ENCODE measurements around the gene CFAP61.
"Not testable (repeated sequence)": the region's sequence is repeated elsewhere in the genome, so short reads cannot be mapped to it uniquely, and the experiment has no call there.

Gene CFAP61

DNA sequence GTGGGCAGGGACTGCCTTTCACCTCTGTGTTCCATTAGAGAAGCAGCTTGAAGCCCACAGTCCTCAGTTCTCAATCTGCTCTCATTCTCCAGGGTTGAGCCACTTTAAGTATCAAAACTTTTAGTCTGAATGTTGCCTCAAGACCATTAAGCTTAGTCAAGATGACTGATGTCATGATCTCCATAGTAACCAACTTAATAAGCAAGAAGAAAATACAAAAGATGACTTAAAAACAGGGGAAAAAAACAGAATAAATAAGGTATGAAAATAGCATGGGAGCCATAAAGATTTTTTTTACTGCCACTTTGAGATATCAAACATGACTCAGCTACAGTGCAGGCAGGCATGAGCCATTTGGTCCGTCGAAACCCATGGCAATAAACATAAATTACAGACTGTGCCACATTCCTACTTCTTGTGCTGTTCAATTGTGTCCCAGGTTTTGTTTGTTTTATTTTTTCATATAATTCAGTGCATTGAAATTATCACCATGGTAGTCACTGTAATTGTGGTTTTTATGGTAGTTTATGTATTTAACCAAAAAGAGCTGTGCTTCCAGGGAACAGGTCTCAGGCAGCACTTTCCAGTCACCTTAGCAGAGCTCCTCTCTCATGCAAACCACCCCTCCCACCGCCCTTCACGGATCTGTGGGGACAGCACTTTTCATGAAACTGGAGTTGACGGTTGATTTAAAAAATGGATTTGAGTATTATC lies 159.1 kb downstream of the CFAP61 start:
- DNase-seq (ENCODE audit: low read depth), result no peak

DNA sequence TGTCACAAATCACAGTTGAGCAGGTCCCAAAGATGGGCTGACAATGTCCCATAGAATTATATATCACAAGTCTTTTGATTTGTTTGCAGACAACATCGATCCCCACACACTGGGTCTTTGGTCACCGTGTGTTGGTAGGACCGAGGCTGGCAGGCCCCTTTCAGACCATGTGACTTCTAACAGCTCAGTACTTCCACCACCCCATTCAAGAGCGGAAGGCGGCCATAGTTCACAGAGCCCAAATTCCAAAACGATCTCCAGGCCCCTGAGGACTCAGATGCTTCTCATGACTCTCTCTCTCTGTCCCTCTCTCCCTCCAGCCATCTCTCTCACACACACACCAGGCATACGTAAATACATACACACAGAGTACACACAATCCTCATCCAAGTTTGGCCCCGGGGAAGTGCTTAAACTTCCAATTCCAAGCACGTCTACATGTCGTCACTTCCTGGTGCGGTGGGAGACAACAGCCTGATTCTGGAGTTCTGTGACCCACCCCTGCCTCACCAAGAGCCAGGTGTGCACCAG lies 159.7 kb downstream of the CFAP61 start:
- no peak for DNase-seq (ENCODE audit: low read depth)

DNA sequence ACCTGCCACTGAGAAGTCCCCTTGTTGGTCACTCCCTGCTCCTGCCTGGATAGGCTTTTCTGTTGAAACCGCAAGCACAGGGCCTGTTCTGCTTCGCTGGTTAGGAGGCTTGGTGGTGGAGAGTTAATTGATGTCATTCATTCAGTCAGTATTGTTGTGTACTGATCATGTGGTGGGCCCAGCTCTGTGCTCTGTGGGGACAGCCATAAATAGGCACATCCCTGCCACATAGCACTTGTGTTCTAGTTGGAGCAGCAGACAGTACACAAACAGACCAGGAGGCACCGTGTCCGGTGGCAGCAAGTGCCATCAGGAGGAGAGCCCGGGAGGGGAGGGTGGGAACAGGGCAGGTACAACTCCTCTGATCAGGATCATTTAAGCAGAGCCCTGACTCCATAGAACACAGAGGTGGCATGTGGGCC lies 160.4 kb downstream of the CFAP61 start:
- no peak for DNase-seq (ENCODE audit: low read depth)

DNA sequence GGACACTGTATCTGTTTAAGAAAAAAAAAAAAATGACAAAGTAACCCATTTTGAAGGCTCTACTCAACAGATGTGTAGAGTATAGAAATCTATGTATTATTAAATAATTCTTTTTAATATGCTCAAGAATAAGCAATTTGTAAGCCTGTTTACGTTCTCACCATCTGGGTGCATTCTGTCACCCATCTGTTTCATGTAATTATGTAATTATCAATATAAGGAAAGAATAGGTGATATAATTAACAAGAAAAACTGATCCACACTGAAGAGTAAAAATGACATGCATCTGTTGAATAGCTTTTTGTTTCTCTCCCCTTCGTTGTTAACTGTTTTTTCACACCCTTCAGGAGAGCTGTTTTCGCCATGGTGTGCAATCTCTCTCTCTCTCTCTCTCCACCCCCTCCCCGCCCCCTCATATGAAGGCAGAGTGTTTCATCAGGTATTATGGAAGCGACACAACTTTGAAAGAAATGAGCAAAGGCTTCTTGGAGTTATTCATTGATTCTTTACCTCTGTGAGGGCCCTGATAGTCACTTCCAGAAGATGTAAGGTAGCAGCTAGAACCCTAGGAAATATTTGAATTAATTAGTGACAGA lies 161.3 kb downstream of the CFAP61 start:
- DNase-seq (ENCODE audit: low read depth), result no peak

DNA sequence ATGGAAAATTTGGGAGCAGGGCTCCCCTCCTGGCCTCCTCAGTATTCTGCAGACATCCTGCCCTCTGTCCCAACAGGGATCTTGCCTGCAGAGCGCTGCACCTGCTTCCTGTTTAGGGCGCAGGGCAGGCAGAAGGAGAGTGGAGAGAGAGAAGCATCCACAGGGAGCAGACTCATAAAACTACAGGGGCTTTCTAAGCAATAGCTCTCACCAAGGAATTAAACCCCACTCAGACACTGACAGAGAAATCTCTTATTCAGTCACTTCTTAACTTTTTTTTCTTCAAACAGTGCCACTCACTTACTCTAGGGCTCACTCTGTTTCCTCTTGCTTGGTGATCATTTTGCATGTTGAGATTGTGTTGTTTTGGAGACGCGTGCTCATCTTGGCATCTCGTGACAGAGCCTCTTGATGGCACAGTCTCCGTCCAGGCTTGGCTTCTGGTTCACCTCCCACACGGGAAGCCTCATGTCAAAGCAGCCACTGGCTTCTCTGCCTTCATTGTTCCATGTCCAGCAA lies 162.5 kb downstream of the CFAP61 start:
- no peak for DNase-seq (ENCODE audit: low read depth)

DNA sequence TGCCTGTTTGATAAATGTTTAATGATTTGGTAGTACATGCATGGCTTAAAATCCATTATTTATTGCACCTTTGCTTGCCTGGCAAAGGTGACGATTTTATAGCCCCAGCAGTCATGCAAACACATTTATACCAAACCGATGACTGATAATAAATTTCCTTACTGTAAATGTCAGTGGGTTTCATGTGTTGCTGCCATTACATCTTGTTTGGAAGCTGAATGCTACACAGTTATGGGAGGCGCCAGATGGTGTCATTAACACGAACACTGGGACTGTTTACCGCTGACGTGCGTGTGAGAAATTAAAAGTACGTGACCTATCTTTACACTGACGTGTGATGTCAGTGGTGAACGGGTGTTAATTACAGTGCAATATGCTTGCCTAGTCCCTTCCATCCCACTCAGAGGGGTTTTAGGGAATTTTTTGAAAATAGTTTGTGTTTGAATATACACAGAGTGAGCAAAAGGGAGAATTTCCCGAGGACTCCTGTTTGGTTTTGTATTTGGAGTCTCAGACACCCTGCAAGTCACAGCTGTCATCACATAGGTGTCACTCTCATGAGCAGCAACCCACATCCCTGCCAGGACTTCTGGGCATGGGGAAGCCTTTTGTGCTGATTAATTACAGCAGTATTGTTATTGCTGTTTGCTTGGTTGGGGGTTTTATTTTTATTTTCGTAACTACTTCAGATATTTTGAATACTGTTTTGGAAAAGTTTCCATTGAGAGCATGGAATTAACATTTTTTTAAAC lies 163.8 kb downstream of the CFAP61 start:
- no peak for DNase-seq (ENCODE audit: low read depth)

DNA sequence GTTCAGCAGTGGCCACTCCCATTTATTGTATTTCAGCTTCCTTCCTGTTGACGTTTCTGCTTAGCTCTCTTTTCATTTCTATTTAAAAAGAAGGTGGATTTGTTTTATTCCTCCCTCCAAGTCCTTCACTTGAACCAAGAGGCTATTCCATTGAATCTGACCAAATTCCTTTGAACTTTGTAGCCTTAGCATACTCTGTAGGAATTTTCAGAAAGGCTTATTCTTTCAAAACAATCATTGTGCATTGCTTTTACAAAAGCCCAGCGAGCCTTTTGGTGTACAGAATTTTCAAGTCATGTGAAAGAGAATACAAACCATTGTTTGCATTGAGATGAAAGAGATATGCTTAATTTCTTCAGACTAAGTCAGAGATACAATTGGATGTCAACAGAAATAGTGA lies 164.6 kb downstream of the CFAP61 start:
- DNase-seq (ENCODE audit: low read depth), result no peak

DNA sequence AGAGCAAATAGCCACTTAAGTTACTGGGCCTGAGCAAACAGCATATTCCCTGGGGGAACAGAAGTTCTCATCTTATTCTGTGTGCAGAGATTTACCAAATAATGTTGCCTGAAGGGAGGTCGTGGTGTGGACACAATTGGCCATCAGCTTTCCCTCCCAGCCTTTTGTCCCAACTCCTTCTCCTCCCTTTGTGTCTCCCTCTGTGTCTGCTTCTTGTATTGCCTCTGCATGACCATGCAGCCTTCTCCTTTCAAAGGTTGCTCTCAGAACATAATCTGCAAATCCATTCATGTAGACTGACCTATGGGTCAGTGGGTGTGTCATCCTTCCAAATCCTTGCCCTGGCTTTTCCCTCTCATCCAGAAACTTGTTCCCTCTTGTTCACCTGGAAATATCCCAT lies 165.3 kb downstream of the CFAP61 start:
- no peak for DNase-seq (ENCODE audit: low read depth)

DNA sequence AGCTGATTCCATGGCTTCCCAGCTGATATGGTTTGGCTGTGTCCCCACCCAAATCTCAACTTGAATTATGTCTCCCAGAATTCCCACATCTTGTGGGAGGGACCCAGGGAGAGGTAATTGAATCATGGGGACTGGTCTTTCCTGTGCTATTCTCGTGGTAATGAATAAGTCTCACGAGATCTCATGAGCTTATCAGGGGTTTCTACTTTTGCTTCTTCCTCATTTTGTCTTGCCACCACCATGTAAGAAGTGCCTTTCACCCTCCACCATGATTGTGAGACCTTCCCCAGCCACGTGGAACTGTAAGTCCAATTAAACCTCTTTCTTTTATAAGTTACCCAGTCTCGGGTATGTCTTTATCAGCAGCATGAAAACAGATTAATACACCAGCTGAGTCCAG lies 165.8 kb downstream of the CFAP61 start:
- not testable (repeated sequence) for DNase-seq (ENCODE audit: low read depth)

DNA sequence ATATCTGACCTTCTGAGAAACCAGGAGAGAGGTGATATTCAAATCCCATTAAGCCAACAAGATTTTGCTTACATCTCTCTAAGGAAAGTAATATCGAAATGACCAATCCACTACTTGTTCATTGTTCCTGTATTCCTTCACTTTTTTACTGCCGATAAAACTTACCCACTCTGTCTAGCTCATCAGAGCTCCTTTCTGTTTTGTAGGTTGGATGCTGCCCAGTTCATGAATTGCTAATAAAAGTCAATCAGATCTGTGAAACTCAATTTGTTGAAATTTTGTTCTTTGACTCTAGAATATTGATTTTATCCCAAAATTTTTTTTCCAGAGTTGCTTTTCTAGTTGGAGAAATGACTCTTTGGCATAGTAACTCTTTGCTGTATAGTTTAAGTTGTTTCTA lies 166.7 kb downstream of the CFAP61 start:
- no peak for DNase-seq (ENCODE audit: low read depth)

DNA sequence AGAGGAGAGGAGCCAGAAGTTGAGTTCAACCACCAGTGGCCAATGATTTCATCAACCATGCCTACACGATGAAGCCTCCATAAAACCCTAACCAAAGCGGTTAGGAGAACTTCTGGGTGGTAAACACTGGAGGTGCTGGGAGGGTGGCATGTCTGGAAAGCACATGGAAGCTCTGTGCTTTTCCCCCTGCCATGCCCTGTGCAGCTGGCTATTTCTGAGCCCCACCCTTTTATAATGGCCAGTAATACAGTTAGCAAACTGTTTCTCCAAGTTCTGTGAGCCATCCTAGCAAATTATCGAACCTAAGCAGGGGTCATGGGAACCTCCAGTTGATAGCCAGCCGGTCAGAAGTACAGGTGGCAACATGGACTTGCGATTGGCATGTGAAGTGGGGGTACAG lies 167.8 kb downstream of the CFAP61 start:
- no peak for DNase-seq (ENCODE audit: low read depth)

DNA sequence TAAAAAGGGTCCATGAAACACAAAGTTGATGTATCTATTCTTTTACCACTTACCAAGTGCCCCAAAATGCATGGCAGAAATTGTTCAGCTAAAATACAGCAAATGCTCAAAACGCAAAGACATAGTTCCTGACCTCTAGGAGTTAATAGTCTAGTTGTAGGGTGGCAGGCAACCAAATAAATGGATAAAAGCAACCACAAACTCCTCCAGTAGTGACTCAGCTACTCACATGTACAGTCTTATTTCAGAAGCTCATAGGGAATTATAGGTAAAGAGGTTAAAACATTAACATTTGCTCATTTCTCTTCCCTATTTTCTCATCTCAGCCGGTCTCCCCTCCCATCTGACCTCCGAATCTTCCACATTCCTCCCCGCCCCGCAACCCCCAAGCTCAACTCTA lies 171.6 kb downstream of the CFAP61 start:
- no peak for DNase-seq (ENCODE audit: low read depth)

DNA sequence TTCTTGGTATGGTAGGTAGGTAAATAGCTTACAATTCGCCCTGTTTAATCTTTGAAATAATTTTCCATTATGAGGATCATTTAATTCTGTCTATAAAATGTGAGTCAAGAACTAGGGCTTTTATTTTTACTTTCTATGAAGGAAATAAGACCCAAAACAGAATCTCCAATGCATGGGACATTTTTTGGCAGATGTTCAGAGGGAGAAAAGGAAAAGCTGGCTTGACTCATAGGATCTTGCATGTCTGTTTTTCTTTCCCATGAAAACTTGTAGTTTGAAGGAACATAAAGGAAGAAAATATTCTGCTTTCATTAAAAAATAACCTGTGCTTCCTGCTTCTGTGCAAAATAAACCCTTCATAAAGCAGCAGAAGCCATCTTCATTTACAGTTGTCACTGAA lies 172.5 kb downstream of the CFAP61 start:
- DNase-seq (ENCODE audit: low read depth), result no peak

DNA sequence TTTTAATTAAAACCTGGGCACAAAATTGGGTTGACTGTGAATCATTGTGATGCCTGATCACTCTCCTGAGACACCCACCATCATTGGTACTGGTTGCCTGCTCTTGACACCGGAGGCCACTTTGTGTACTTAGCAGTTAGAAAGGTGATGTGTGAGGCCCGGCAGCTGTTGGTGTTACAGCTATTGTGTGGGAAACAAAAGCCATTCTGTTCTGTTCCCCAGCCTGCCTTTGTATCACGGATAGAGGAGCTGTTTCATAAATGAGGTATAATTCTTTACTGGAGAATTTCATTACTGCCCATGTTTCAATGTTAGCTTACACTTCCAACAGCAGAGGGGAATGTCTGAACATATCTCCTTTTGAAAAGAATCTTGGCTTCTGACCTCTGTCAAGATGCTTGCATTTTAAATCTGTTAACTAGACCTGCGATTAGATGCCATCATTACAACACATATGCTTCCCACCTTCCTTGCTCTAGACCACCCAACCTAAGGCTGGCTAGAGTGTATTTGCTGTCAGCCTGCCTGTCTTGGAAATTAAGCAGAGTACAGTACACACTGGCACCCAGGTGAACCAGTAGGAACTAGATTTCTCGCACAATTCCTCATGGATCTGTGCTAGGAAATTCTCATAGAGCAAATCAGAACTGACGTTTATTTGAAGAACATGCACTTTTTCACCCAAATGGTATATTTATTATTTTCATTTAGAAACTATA lies 173.2 kb downstream of the CFAP61 start:
- DNase-seq (ENCODE audit: low read depth), result no peak

DNA sequence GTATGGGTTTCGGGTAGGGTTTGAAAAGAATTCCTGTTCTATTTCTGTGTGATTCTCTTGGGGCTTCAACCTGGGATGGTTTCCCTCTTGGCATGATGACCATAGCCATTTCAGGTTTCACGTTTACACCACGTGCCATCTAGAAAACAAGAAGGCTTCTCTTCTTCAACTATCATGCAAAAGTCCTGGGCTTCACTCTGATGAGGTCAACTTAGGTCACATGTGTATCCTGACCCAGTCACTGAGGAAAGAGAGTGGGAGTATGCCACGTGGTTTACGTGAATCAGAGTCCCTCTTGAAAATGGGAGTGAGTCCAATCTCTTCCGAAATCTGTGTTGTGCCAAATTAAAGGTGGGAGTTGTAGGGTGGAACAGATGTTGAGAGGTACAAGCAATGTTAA lies 174.2 kb downstream of the CFAP61 start:
- DNase-seq (ENCODE audit: low read depth), result no peak

DNA sequence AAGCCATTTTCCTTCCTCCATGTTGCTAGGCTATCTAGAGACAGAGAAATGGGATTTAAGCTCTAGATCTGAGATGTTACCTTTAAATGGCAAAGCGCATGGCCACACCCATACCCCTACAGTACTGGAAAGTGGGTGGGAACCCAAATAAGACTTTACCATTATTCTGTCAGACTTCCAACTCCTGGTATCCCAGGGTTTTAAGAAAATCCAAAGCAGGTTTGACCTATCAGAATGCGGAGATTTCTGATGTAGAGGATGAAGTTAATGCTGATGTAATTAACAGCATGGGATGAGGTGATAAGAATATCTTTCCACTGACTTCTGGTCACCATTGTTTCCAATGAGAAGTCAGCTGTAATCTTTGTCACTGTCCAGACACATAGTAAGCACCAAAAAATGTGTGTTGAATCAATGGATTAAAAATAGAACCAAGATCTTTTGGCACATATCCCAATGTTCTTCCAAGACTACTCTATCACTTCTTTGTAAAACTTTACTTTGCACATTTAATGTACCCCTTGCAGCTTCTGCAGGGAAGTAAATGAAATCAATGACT lies 174.8 kb downstream of the CFAP61 start:
- DNase-seq (ENCODE audit: low read depth), result no peak

DNA sequence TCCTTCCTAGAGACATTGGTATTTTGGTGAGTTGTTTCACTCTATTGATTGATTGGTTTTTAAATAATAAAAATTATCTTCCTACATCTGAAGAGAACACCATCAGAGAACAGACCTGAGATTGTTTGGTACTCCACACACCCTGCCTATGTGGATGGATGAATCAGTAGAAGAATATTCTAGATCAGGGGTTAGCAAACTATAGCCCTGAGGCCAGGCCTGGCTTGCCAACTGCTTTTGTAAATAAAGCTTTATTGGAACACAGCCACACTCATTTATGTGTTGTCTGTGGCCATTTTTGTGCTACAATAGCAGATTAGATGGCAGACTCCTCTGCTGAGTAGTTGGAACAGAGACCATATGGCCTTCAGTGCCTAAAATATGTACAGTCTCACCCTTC lies 176.0 kb downstream of the CFAP61 start:
- DNase-seq (ENCODE audit: low read depth), result no peak

DNA sequence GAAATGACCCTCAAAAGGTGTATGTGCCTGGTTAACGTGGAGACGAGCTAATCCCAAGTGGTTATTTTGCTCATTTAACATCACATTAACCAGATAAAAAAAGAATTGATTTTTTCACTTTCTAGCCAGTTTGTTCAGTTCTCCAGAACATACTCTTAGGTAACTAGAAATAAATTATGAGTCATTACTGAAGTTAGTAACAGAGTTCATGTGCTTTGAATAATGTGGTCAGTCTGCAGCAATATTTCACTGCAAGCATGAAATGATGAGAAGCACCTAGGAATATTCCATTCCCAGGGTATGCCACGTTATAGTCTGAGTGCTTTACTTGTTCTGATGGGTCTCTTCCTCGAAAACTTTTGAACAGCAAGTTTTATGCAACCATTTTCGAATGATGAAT lies 177.3 kb downstream of the CFAP61 start:
- DNase-seq (ENCODE audit: low read depth), result no peak

DNA sequence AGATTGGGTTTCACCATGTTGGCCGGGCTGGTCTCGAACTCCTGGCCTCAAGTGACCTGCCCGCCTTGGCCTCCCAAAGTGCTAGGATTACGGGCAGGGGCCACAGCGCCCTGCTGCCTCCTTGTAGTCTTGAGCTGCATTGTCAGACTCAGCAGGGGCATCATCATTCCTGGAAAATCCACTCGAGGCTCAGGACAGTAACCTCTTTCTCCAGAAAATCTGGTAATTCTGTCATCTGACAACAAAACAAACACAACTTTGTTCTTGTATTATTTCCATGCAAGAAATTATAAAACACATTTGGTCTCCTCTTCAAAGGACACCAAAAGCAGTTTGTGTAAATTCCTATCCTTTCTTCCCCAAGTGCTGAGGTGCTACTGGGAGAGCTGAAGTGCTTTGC lies 178.4 kb downstream of the CFAP61 start:
- no peak for DNase-seq (ENCODE audit: low read depth)

DNA sequence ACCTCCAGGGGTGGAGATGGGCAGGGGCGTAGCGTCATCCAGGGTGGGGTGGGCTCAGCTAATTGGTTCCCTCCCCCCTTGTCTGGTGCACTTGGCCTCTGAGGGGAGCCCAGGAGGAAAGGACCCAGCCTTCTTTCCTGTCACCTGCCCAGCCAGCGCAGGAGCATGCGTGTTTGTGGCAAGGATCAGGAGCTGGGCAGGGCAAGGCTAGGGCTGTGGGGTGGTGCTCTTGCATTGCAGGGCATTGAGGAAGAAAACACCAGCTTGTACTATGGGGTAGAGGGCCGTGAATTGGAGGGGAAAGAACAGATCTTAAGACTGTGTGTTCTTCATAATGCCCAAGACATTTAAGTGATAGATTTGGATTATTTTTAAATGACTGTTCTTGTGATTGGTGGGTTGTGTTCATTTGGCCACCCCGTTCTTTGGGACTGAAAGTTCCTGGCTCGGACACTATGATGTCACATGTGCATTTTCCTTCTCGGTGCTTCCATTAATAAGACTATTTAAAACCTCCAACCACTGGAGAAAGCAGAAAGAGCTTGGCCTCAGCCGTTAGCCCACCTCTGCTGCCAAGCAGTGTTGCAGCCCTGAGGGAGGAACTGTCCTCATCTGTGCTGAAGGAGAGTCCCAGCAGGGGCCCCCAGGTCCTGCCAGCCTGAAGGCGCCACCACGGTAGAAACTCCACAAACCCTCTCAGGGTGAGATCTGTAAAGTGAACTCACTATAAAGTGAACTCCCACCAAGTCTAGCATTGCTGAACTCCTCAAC lies 179.4 kb downstream of the CFAP61 start:
- no peak for DNase-seq (ENCODE audit: low read depth)

DNA sequence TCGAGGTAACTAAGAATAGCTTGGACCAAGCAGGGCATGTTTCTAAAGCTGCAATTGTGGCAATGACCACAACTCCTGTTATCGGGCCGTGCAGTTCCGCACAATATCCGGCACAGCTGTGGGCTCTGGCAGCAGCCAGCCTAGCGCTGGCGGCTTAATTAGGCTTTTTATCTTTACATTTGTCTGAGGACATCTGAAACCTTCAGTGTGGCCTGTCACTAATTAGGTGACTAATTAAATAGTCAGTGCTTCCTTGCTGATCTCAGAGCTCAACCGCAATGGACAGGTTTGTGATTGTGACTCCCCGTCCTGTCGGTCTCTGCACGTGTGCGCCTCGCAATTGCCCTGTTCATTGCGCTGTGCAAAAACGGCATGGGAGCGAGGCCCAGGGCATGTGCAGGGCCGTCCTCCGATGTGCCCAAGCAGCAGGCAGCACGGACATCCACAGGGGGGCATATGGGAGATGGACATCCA lies 180.7 kb downstream of the CFAP61 start:
- no peak for DNase-seq (ENCODE audit: low read depth)

Data from activated T-cell treated with anti-CD3 and anti-CD28 coated beads for 24 hours (primary cell).